Measurements from ENCODE around the gene NUP155. TPM values are rescaled to one million over a fixed set of nuclear protein-coding genes. Genes with fewer than 3 reads are reported as not detected.
"Not testable (repeated sequence)": the region's sequence is repeated elsewhere in the genome, so short reads cannot be mapped to it uniquely, and the experiment has no call there.

Gene NUP155
- total RNA-seq, 1 donor from 2014 or later = 19.3 TPM

GRCh38 chr5:37396352-37396751 lies 25.4 kb upstream of the NUP155 start:
- no peak overlapping the region for H3K4me3 Mint-ChIP-seq (ENCODE audit: unreplicated experiment)
- no peak overlapping the region for H3K27ac Mint-ChIP-seq (ENCODE audit: unreplicated experiment)
- DNase-seq (ENCODE audit: low spot score) = no peak
- no peaks in the 10 kb centered on the region for H3K4me1 Mint-ChIP-seq (ENCODE audit: low read depth)
- TF ChIP-seq CTCF (IDR thresholded peaks at IDR 0.05) = no peak
- H3K9me3 Mint-ChIP-seq (ENCODE audit: low read depth) = no peaks in the 10 kb centered on the region
- no peaks in the 10 kb centered on the region for H3K27me3 Mint-ChIP-seq (ENCODE audit: low read depth)
- peaks cover 27% of the 10 kb centered on the region for H3K36me3 Mint-ChIP-seq (ENCODE audit: low read depth)

GRCh38 chr5:37391591-37391990 lies 20.7 kb upstream of the NUP155 start:
- H3K27ac Mint-ChIP-seq (ENCODE audit: unreplicated experiment) = no peak overlapping the region

GRCh38 chr5:37379100-37379628 lies 8.3 kb upstream of the NUP155 start, which contains the start of gene WDR70:
Gene WDR70, plus strand, starts transcription at chr5:37379318. Its CDS starts 50 bp downstream, at chr5:37379368.
- Mint-ChIP-seq H3K4me3 (ENCODE audit: unreplicated experiment) (peak within 1 kb of the TSS; percentile 99), H3K27ac (ENCODE audit: unreplicated experiment) (peak within 1 kb of the TSS; percentile 87), H3K4me1 (ENCODE audit: low read depth) (peaks cover 11% of the 10 kb centered on the region)
- H3K36me3 Mint-ChIP-seq (ENCODE audit: low read depth); H3K27me3 Mint-ChIP-seq (ENCODE audit: low read depth); H3K9me3 Mint-ChIP-seq (ENCODE audit: low read depth): not testable (repeated sequence)
- TF ChIP-seq CTCF (IDR thresholded peaks at IDR 0.05) = peak; percentile 77
- peak; percentile 95 for DNase-seq (ENCODE audit: low spot score)

More at GRCh38 chr5:37391591-37391990, 20.7 kb upstream of the NUP155 start:
- H3K9me3 Mint-ChIP-seq (ENCODE audit: low read depth) = no peaks in the 10 kb centered on the region
- no peaks in the 10 kb centered on the region for H3K4me1 Mint-ChIP-seq (ENCODE audit: low read depth)
- H3K4me3 Mint-ChIP-seq (ENCODE audit: unreplicated experiment) = no peak overlapping the region
- no peak for TF ChIP-seq CTCF (IDR thresholded peaks at IDR 0.05)
- no peak for DNase-seq (ENCODE audit: low spot score)
- peaks cover 17% of the 10 kb centered on the region for H3K36me3 Mint-ChIP-seq (ENCODE audit: low read depth)
- H3K27me3 Mint-ChIP-seq (ENCODE audit: low read depth) = no peaks in the 10 kb centered on the region

- DNase-seq (ENCODE audit: low spot score) = peak; percentile 29
- not testable (repeated sequence) for H3K27me3 Mint-ChIP-seq (ENCODE audit: low read depth); H3K27ac Mint-ChIP-seq (ENCODE audit: unreplicated experiment); H3K4me3 Mint-ChIP-seq (ENCODE audit: unreplicated experiment); H3K36me3 Mint-ChIP-seq (ENCODE audit: low read depth); H3K9me3 Mint-ChIP-seq (ENCODE audit: low read depth)
- peaks cover 11% of the 10 kb centered on the region for H3K4me1 Mint-ChIP-seq (ENCODE audit: low read depth)
Measured at GRCh38 chr5:37378066-37378465, 7.2 kb upstream of the NUP155 start.

GRCh38 chr5:37375091-37375490 lies 4.2 kb upstream of the NUP155 start:
- H3K27ac Mint-ChIP-seq (ENCODE audit: unreplicated experiment) = no peak overlapping the region
- no peaks in the 10 kb centered on the region for H3K9me3 Mint-ChIP-seq (ENCODE audit: low read depth)
- H3K36me3 Mint-ChIP-seq (ENCODE audit: low read depth) = no peaks in the 10 kb centered on the region
- peak; percentile 15 for DNase-seq (ENCODE audit: low spot score)
- peaks cover 14% of the 10 kb centered on the region for H3K4me1 Mint-ChIP-seq (ENCODE audit: low read depth)
- H3K27me3 Mint-ChIP-seq (ENCODE audit: low read depth) = no peaks in the 10 kb centered on the region
- no peak for TF ChIP-seq CTCF (IDR thresholded peaks at IDR 0.05)
- no peak overlapping the region for H3K4me3 Mint-ChIP-seq (ENCODE audit: unreplicated experiment)

GRCh38 chr5:37370550-37370863 lies 399 bp downstream of the NUP155 start:
- Mint-ChIP-seq H3K9me3 (ENCODE audit: low read depth) (no peaks in the 10 kb centered on the region), H3K27ac (ENCODE audit: unreplicated experiment) (peak overlapping the region; percentile 97), H3K36me3 (ENCODE audit: low read depth) (no peaks in the 10 kb centered on the region), H3K4me1 (ENCODE audit: low read depth) (peaks cover 26% of the 10 kb centered on the region), H3K27me3 (ENCODE audit: low read depth) (no peaks in the 10 kb centered on the region), H3K4me3 (ENCODE audit: unreplicated experiment) (peak overlapping the region; percentile 95)
- TF ChIP-seq CTCF (IDR thresholded peaks at IDR 0.05) = no peak
- no peak for DNase-seq (ENCODE audit: low spot score)
